ENCODE data around the gene GGA1. TPM values are rescaled to one million over a fixed set of nuclear protein-coding genes. Genes with fewer than 3 reads are reported as not detected.

GGA1 gene
- total RNA-seq, 1 donor from 2014 or later, result 64.4 TPM

- Histone ChIP-seq H3K27ac (no peak overlapping the region), H3K36me3 (peaks cover 88% of the 10 kb centered on the region), H3K4me3 (no peak overlapping the region), H3K27me3 (no peaks in the 10 kb centered on the region), H3K9me3 (no peaks in the 10 kb centered on the region), H3K4me1 (peaks cover 9% of the 10 kb centered on the region)
- no peak for TF ChIP-seq CTCF (IDR thresholded peaks at IDR 0.05)
- intact Hi-C loops (cut with DNase I), result no loop called here
- DNase-seq (no peak), ATAC-seq (no peak)
These were observed 10.0 kb downstream of the GGA1 start for GRCh38 chr22:37618674-37619073.

- Histone ChIP-seq H3K4me3 (no peak overlapping the region), H3K4me1 (peaks cover 18% of the 10 kb centered on the region), H3K27ac (no peak overlapping the region), H3K9me3 (no peaks in the 10 kb centered on the region), H3K27me3 (no peaks in the 10 kb centered on the region), H3K36me3 (peaks cover 79% of the 10 kb centered on the region)
- intact Hi-C loops (cut with DNase I), result no loop called here
- no peak for DNase-seq
- TF ChIP-seq CTCF (IDR thresholded peaks at IDR 0.05), result no peak
- ATAC-seq, result no peak
These were observed 11.4 kb downstream of the GGA1 start for GRCh38 chr22:37619991-37620390.

GRCh38 chr22:37621352-37621860, 12.8 kb downstream of the GGA1 start:
- Histone ChIP-seq H3K36me3 (peaks cover 66% of the 10 kb centered on the region), H3K27ac (no peak overlapping the region), H3K9me3 (no peaks in the 10 kb centered on the region), H3K4me3 (no peak overlapping the region), H3K4me1 (peaks cover 27% of the 10 kb centered on the region), H3K27me3 (no peaks in the 10 kb centered on the region)
- no peak for TF ChIP-seq CTCF (IDR thresholded peaks at IDR 0.05)
- DNase-seq, result no peak
- intact Hi-C loops (cut with DNase I), result no loop called here
- no peak for ATAC-seq

- Histone ChIP-seq H3K4me3 (no peak overlapping the region), H3K4me1 (peaks cover 42% of the 10 kb centered on the region), H3K9me3 (no peaks in the 10 kb centered on the region), H3K27ac (no peak overlapping the region), H3K36me3 (peaks cover 47% of the 10 kb centered on the region), H3K27me3 (no peaks in the 10 kb centered on the region)
- TF ChIP-seq CTCF (IDR thresholded peaks at IDR 0.05), result peak; percentile 82
- intact Hi-C loops (cut with DNase I), result no loop called here
- ATAC-seq (peak; percentile 79), DNase-seq (peak; percentile 85)
These were observed 14.7 kb downstream of the GGA1 start for GRCh38 chr22:37623075-37624016.

DNA sequence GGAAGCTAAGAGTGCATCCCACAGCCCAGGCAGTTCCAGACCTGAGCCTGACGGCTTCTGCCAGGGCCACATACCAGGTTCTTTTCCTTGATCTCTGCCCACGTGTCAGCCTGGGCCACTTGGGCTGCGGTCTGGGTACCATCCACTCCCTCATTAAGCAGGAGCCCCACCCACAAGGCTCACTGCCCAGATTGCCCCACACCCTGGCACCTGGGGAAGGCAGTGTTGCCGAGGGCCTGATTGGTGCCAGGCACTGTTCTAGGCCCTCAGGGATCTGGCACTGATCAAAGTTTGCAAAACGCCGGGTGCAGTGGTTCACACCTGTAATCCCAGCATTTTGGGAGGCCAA, 15.4 kb downstream of the GGA1 start:
- ATAC-seq, result peak; percentile 48
- H3K9me3 ChIP-seq, result no peaks in the 10 kb centered on the region
- no peak overlapping the region for H3K27ac ChIP-seq
- intact Hi-C loops (cut with DNase I), result no loop called here
- DNase-seq, result peak; percentile 84
- TF ChIP-seq CTCF (IDR thresholded peaks at IDR 0.05), result no peak
- H3K27me3 ChIP-seq, result no peaks in the 10 kb centered on the region
- no peak overlapping the region for H3K4me3 ChIP-seq
- H3K36me3 ChIP-seq, result peaks cover 43% of the 10 kb centered on the region
- peaks cover 42% of the 10 kb centered on the region for H3K4me1 ChIP-seq

Data from upper lobe of right lung (tissue), 1 donor.